ENCODE results near the gene TIGD1.

The TIGD1 gene

GRCh38 chr2:232525199-232525598 is 25.2 kb downstream of the TIGD1 start:
- no peak for TF ChIP-seq CTCF (IDR thresholded peaks at IDR 0.05; ENCODE audit: extremely low read depth, missing control alignments)
- no peak for DNase-seq (ENCODE audit: low spot score)

GRCh38 chr2:232524771-232525170 is 25.6 kb downstream of the TIGD1 start:
- peak; percentile 43 for DNase-seq (ENCODE audit: low spot score)
- no peak for TF ChIP-seq CTCF (IDR thresholded peaks at IDR 0.05; ENCODE audit: extremely low read depth, missing control alignments)

- TF ChIP-seq CTCF (IDR thresholded peaks at IDR 0.05; ENCODE audit: extremely low read depth, missing control alignments) = no peak
- DNase-seq (ENCODE audit: low spot score) = peak; percentile 71
Observed at GRCh38 chr2:232523682-232524597, 26.4 kb downstream of the TIGD1 start.

GRCh38 chr2:232523402-232523681 is 27.0 kb downstream of the TIGD1 start:
- DNase-seq (ENCODE audit: low spot score) = peak; percentile 46
- TF ChIP-seq CTCF (IDR thresholded peaks at IDR 0.05; ENCODE audit: extremely low read depth, missing control alignments) = no peak

- TF ChIP-seq CTCF (IDR thresholded peaks at IDR 0.05; ENCODE audit: extremely low read depth, missing control alignments) = no peak
- peak; percentile 53 for DNase-seq (ENCODE audit: low spot score)
Observed at GRCh38 chr2:232522623-232523401, 27.5 kb downstream of the TIGD1 start.

GRCh38 chr2:232521959-232522622 is 28.3 kb downstream of the TIGD1 start:
- peak; percentile 95 for DNase-seq (ENCODE audit: low spot score)
- TF ChIP-seq CTCF (IDR thresholded peaks at IDR 0.05; ENCODE audit: extremely low read depth, missing control alignments) = peak; percentile 72

GRCh38 chr2:232521098-232521497 is 29.3 kb downstream of the TIGD1 start:
- TF ChIP-seq CTCF (IDR thresholded peaks at IDR 0.05; ENCODE audit: extremely low read depth, missing control alignments) = no peak

More at GRCh38 chr2:232521098-232521497, 29.3 kb downstream of the TIGD1 start:
- no peak for DNase-seq (ENCODE audit: low spot score)
